Activated T-cell treated with anti-CD3 and anti-CD28 coated beads, Interleukin-2, amount 50 U/mL, for 72 hours (primary cell): Measurements from ENCODE around the gene ACSS3. TPM values are rescaled to one million over a fixed set of nuclear protein-coding genes. Genes with fewer than 3 reads are reported as not detected.
"Not testable (repeated sequence)": the region's sequence is repeated elsewhere in the genome, so short reads cannot be mapped to it uniquely, and the experiment has no call there.

Experiments
- ATAC-seq, 2 donors: fragments of 150-1000 bp; cut with Tn5 transposase; replicated peaks in 1 of 2; 2 replicates each; pipeline ENCODE4 v1.10.0; 2021; ENCODE audit warnings: moderate library complexity in 2 of 2, mild to moderate bottlenecking in 1 of 2
- DNase-seq, 2 donors: peaks; one replicate each; pipeline ENCODE4 v3.0.0; 2021 to 2022; ENCODE audit warnings: mixed read lengths in 1 of 2
- H3K27ac Mint-ChIP-seq: one replicate; pipeline ENCODE4 v1.8.0; 2022; ENCODE audit warnings: mild to moderate bottlenecking, moderate library complexity, mixed read lengths
- H3K27me3 Mint-ChIP-seq: one replicate; pipeline ENCODE4 v1.8.0; 2022; ENCODE audit warnings: low read depth, mixed read lengths
- H3K36me3 Mint-ChIP-seq, 2 donors: one replicate each; pipeline ENCODE4 v1.8.0; 2022; ENCODE audit warnings: mixed read lengths in 2 of 2, mild to moderate bottlenecking in 1 of 2; ENCODE audit not compliant: insufficient read depth in 2 of 2
- H3K4me1 Mint-ChIP-seq: one replicate; pipeline ENCODE4 v1.8.0; 2022; ENCODE audit warnings: low read depth, mixed read lengths
- H3K4me3 Mint-ChIP-seq, 2 donors: one replicate each; pipeline ENCODE4 v1.8.0; 2022; ENCODE audit warnings: mild to moderate bottlenecking in 2 of 2, mixed read lengths in 2 of 2, moderate library complexity in 2 of 2
- H3K9me3 Mint-ChIP-seq, 2 donors: one replicate each; pipeline ENCODE4 v1.8.0; 2022; ENCODE audit warnings: mixed read lengths in 2 of 2
- total RNA-seq, 2 donors: library from RNA; stranded (reverse); gene quantifications; one replicate each; pipeline ENCODE4 v1.2.3, GENCODE V29; 2022

Gene ACSS3, protein sequence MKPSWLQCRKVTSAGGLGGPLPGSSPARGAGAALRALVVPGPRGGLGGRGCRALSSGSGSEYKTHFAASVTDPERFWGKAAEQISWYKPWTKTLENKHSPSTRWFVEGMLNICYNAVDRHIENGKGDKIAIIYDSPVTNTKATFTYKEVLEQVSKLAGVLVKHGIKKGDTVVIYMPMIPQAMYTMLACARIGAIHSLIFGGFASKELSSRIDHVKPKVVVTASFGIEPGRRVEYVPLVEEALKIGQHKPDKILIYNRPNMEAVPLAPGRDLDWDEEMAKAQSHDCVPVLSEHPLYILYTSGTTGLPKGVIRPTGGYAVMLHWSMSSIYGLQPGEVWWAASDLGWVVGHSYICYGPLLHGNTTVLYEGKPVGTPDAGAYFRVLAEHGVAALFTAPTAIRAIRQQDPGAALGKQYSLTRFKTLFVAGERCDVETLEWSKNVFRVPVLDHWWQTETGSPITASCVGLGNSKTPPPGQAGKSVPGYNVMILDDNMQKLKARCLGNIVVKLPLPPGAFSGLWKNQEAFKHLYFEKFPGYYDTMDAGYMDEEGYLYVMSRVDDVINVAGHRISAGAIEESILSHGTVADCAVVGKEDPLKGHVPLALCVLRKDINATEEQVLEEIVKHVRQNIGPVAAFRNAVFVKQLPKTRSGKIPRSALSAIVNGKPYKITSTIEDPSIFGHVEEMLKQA
- total RNA-seq: not detected

- Mint-ChIP-seq H3K27me3 (peaks cover 16% of the 10 kb centered on the region), H3K9me3 (peaks cover 3 to 19% of the 10 kb centered on the region in 2 donors), H3K27ac (no peak within 1 kb of the TSS), H3K4me3 (no peak within 1 kb of the TSS), H3K4me1 (no peaks in the 10 kb centered on the region), H3K36me3 (peaks cover 0 to 1% of the 10 kb centered on the region in 2 donors)
- DNase-seq (no peak), ATAC-seq (no peak)
Measured at GRCh38 chr12:81077686-81078441, at the start of gene ACSS3. ACSS3 (plus strand) TSS chr12:81078079; CDS start chr12:81078121, 42 bp downstream.

DNA sequence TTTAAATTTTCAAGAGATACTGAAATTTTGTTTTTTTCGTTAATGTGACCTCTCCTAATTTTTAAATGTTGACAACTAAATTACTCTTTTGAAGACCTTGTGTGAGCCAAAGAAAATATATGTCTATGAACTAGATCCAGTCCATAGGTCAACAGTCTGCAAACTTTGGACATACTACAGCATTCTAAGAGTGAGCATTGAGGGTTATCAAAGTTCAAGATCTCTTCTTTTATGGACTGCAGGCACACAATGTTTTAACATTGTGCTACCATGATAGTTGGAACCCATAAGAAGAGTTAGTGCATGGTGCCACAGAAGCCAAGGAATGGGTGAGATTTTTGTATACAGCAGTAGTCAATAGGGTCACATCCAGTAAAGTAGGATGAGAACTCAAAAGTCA, 43.0 kb upstream of the ACSS3 start:
- no peaks in the 10 kb centered on the region for H3K36me3 Mint-ChIP-seq
- H3K9me3 Mint-ChIP-seq: no peaks in the 10 kb centered on the region
- H3K27ac Mint-ChIP-seq: no peak overlapping the region
- DNase-seq (no peak), ATAC-seq (no peak)
- H3K4me1 Mint-ChIP-seq: no peaks in the 10 kb centered on the region
- no peaks in the 10 kb centered on the region for H3K27me3 Mint-ChIP-seq
- no peak overlapping the region for H3K4me3 Mint-ChIP-seq

GRCh38 chr12:81039231-81039630, 38.6 kb upstream of the ACSS3 start:
- H3K36me3 Mint-ChIP-seq: no peaks in the 10 kb centered on the region
- ATAC-seq (no peak), DNase-seq (no peak)
- H3K4me3 Mint-ChIP-seq: no peak overlapping the region
- no peak overlapping the region for H3K27ac Mint-ChIP-seq
- no peaks in the 10 kb centered on the region for H3K27me3 Mint-ChIP-seq
- no peaks in the 10 kb centered on the region for H3K9me3 Mint-ChIP-seq
- no peaks in the 10 kb centered on the region for H3K4me1 Mint-ChIP-seq

- Mint-ChIP-seq H3K27me3 (no peaks in the 10 kb centered on the region), H3K9me3 (no peaks in the 10 kb centered on the region), H3K36me3 (no peaks in the 10 kb centered on the region), H3K27ac (no peak overlapping the region), H3K4me3 (no peak overlapping the region), H3K4me1 (no peaks in the 10 kb centered on the region)
- ATAC-seq (no peak), DNase-seq (no peak)
Measured at GRCh38 chr12:81043979-81044740, 33.7 kb upstream of the ACSS3 start.

- DNase-seq, H3K27me3 Mint-ChIP-seq, H3K4me1 Mint-ChIP-seq, H3K27ac Mint-ChIP-seq, H3K4me3 Mint-ChIP-seq, ATAC-seq, H3K36me3 Mint-ChIP-seq: not testable (repeated sequence)
- H3K9me3 Mint-ChIP-seq: peaks cover 14 to 15% of the 10 kb centered on the region in 2 donors
Measured at GRCh38 chr12:81064971-81065370, 12.9 kb upstream of the ACSS3 start.

GRCh38 chr12:81070846-81071245, 7.0 kb upstream of the ACSS3 start:
- H3K4me1 Mint-ChIP-seq: no peaks in the 10 kb centered on the region
- H3K4me3 Mint-ChIP-seq: no peak overlapping the region
- H3K27me3 Mint-ChIP-seq: no peaks in the 10 kb centered on the region
- H3K36me3 Mint-ChIP-seq: no peaks in the 10 kb centered on the region
- peaks cover 4 to 6% of the 10 kb centered on the region in 2 donors for H3K9me3 Mint-ChIP-seq
- no peak for DNase-seq
- ATAC-seq: no peak
- no peak overlapping the region for H3K27ac Mint-ChIP-seq

- Mint-ChIP-seq H3K4me1 (no peaks in the 10 kb centered on the region), H3K27me3 (peaks cover 16% of the 10 kb centered on the region), H3K4me3 (no peak overlapping the region), H3K9me3 (peaks cover 0 to 12% of the 10 kb centered on the region in 2 donors), H3K36me3 (peaks cover 0 to 1% of the 10 kb centered on the region in 2 donors), H3K27ac (no peak overlapping the region)
- no peak for DNase-seq
- no peak for ATAC-seq
Measured at GRCh38 chr12:81075539-81075938, 2.3 kb upstream of the ACSS3 start.

DNA sequence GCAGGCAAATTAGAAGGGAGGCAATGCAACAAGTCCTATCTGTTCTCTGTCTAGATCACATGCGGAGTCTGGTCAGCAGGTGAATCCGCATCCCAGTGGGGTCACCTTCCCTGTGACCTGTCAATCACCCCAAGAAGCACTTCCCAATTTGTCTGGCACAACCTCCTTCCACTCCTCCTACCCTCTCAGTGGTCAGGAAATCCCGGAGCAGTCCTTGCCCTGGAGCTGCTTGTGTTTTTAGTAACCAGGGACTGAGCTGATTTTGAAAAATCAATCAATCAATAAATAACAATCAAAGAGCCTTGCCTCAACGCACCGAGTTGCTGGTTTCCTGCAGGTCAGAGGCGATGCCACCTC, 572 bp upstream of the ACSS3 start:
- ATAC-seq: no peak
- no peak for DNase-seq
- H3K27ac Mint-ChIP-seq: no peak overlapping the region
- no peaks in the 10 kb centered on the region for H3K4me1 Mint-ChIP-seq
- peaks cover 0 to 1% of the 10 kb centered on the region in 2 donors for H3K36me3 Mint-ChIP-seq
- peaks cover 3 to 16% of the 10 kb centered on the region in 2 donors for H3K9me3 Mint-ChIP-seq
- H3K4me3 Mint-ChIP-seq: no peak overlapping the region
- peaks cover 16% of the 10 kb centered on the region for H3K27me3 Mint-ChIP-seq

GRCh38 chr12:81078469-81079196, 754 bp downstream of the ACSS3 start:
- Mint-ChIP-seq H3K4me1 (no peaks in the 10 kb centered on the region), H3K27me3 (peaks cover 16% of the 10 kb centered on the region), H3K27ac (no peak overlapping the region), H3K36me3 (peaks cover 0 to 1% of the 10 kb centered on the region in 2 donors), H3K4me3 (no peak overlapping the region), H3K9me3 (peaks cover 3 to 19% of the 10 kb centered on the region in 2 donors)
- ATAC-seq (no peak), DNase-seq (no peak)

DNA sequence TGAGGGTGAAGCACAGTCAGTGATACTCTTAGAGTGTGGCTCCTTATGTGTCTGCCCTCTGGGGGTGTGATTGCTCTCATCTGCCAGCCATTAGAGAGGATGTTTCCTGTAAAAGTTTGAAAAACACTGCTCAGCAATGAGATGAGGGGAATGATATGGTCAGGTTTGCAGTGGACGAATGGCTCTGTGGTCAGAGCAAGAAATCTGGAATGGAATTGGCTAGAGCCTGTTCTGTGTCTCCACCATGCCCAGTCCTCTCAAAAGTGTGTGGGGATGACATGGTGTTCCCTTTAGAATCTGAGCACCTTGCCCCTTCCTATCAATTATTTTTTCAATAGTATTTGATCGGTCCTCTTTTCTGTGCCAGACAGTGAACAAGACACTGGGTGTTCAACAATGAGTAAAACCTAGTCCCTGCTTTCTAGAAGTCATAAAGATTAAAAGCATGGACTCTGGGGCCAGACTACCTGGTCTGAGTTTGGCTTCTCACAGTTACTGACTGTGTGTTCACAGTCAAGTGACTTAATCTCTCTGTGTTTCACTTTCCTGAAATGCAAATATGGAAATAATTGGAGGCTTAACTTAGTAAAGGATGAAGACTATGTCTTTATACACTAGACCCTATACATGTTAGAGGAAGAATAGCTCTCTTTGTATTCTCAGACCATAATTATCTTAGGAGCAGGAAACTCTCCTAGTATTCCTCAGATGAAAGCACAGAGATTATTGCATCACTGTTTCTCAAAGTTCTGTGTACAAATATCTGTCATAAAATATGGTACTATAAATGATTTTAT, 1.6 kb downstream of the ACSS3 start:
- Mint-ChIP-seq H3K4me3 (no peak overlapping the region), H3K4me1 (no peaks in the 10 kb centered on the region), H3K27ac (no peak overlapping the region), H3K27me3 (peaks cover 16% of the 10 kb centered on the region), H3K9me3 (peaks cover 3 to 19% of the 10 kb centered on the region in 2 donors), H3K36me3 (peaks cover 0 to 1% of the 10 kb centered on the region in 2 donors)
- ATAC-seq (no peak), DNase-seq (no peak)

DNA sequence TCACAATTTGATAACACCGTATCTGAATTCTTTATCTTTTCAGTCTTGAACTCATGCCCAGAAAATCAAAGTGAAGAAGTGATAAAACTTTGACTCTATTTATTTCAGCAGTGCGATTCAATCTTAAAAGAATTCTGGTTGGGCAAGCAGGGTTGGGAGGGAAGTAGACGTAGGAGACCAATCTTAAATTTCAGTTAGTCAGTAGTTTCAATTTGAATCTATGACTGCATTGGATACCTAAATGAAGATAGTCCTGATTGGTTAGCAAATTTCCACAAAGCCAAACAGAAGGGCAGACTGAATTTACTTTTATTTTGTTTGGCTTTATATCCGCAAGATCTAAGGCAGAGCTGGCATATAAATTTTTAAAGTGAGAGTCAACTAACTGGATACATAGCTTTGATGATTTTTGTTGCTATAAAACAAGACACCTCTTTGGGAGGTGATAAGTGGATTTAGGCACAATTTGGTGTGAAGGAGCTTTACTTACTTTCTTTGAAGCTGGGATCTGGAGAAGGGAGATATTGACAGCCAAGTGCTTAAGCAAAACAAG, 2.6 kb downstream of the ACSS3 start:
- no peak for ATAC-seq
- H3K27ac Mint-ChIP-seq: no peak overlapping the region

More for the DNA sequence above, 2.6 kb downstream of the ACSS3 start:
- Mint-ChIP-seq H3K4me3 (no peak overlapping the region), H3K4me1 (no peaks in the 10 kb centered on the region), H3K27me3 (peaks cover 16% of the 10 kb centered on the region), H3K9me3 (peaks cover 4 to 16% of the 10 kb centered on the region in 2 donors), H3K36me3 (peaks cover 0 to 1% of the 10 kb centered on the region in 2 donors)
- no peak for DNase-seq
